Stimulated activated effector memory CD8-positive, alpha-beta T cell treated with anti-CD3 and anti-CD28 coated beads, Interleukin-12 subunit alpha, Interleukin-12 subunit beta, amount 100 ng/mL, for 72 hours (primary cell): ENCODE data around the gene RCL1.
A peak's percentile ranks its signal among the peaks of the same experiment; 100 is the strongest.

Experiments
- ATAC-seq: fragments of 150-1000 bp; cut with Tn5 transposase; 2 replicates; pipeline ENCODE4 v1.10.0; 2021
- DNase-seq, 2 donors: peaks; one replicate each; pipeline ENCODE4 v3.0.0; 2021 to 2022; ENCODE audit warnings: low spot score in 2 of 2
- H3K27ac Mint-ChIP-seq: one replicate; pipeline ENCODE4 v1.8.0; 2022; ENCODE audit warnings: mild to moderate bottlenecking, mixed read lengths
- H3K36me3 Mint-ChIP-seq: one replicate; pipeline ENCODE4 v1.8.0; 2022; ENCODE audit warnings: mild to moderate bottlenecking, mixed read lengths
- H3K4me1 Mint-ChIP-seq: one replicate; pipeline ENCODE4 v1.8.0; 2022; ENCODE audit warnings: mixed read lengths
- H3K4me3 Mint-ChIP-seq: one replicate; pipeline ENCODE4 v1.8.0; 2022; ENCODE audit warnings: mild to moderate bottlenecking, mixed read lengths
- H3K9me3 Mint-ChIP-seq: one replicate; pipeline ENCODE4 v1.8.0; 2022; ENCODE audit warnings: mixed read lengths

RCL1 gene

DNA sequence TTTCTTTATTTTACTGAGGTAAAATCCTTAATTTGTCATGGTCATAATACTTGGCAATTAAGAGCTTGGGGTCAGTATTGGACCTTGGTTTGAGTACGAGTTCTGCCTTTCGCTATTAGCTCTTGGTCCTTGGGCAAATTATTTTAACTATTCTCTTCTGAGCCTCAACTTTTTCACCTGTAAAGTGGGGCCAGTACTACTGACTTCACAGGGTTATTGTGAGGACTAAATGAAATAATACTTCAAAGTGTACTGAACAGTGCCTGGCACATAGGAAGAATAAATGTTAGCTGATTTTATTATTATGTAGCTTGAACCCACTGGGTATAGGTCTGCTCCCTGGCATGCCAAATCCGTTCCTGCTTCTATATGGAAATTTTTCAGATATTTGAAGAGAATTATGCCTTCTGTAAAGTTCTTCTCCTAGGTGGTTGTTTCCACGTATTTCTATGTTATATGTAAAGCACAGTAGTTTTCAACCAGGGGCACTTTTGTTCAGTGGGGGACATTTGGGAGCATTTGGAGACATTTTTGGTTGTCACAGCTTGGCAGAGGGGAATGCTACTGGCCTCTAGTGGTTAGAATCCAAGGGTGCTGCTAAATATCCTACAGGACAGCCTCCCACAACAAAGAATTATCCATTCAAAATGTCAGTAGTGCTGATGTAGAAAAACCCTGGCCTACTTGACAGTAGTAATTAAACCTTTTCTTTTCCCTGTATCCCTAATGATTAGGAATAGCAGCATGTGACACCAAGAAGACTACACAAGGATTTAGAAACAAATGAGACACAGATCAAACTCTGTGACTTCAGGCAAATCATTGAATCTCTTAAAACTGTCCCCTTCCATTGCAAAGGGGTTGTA is 4.5 kb downstream of the RCL1 start:
- no peaks in the 10 kb centered on the region for H3K9me3 Mint-ChIP-seq
- peaks cover 5% of the 10 kb centered on the region for H3K36me3 Mint-ChIP-seq
- no peak for ATAC-seq
- peak overlapping the region; percentile 3 for H3K27ac Mint-ChIP-seq
- no peak for DNase-seq
- H3K4me3 Mint-ChIP-seq: no peak overlapping the region
- peaks cover 39% of the 10 kb centered on the region for H3K4me1 Mint-ChIP-seq

DNA sequence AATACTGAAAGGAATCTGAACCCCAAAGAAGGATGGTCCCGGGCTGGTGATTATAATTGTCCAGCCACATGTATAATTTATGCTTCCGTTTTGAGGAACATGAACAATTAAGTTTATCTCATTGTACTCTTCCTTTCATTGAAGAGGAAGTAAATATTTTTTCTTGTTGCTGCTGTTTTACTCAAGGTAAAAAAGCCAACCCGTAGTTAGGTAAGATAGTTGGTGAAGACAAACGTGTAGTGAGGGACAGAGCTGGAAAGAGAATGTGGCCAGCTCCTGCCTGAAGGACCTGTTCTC is 5.1 kb downstream of the RCL1 start:
- Mint-ChIP-seq H3K4me1 (peaks cover 39% of the 10 kb centered on the region), H3K9me3 (no peaks in the 10 kb centered on the region), H3K36me3 (peaks cover 3% of the 10 kb centered on the region), H3K27ac (peak overlapping the region; percentile 3), H3K4me3 (no peak overlapping the region)
- DNase-seq (no peak), ATAC-seq (no peak)

DNA sequence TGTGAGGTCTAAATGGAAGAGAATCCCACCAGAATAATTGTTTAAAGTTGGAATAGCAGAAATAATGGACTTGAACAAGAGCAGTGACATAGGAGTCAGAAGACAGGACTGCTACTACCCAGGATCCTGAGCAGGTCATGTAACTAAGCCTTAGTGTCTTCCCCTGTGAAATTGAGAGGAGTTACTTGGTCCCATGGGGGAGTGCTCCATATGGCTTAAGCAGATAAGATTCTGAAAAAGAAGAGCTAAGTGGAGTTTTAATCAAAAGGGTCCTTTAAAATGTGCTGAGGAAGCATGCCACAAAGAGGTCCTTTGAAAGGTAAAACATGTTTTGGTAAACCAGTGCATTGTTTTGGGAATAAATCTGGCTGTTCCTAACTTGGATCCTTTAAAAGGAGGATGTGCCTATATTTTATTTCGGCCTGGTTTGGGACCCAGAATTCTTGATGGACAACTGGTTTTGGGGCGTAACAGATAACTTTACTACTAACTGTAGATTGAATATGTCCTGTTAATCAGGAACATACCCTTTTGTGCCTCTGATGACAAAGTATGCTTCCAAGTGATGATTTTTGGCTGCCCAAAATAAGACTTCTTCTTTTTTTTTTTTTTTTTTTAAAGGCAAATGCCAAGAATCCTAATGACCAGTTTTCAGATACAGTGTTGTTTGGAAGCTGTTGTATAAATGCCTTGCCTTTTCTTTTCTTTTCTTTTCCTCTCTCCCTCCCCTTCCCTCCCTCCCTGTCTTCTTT is 5.7 kb downstream of the RCL1 start:
- peaks cover 39% of the 10 kb centered on the region for H3K4me1 Mint-ChIP-seq
- H3K36me3 Mint-ChIP-seq: no peaks in the 10 kb centered on the region
- no peak overlapping the region for H3K4me3 Mint-ChIP-seq
- no peak for ATAC-seq
- H3K27ac Mint-ChIP-seq: peak overlapping the region; percentile 32
- no peak for DNase-seq
- no peaks in the 10 kb centered on the region for H3K9me3 Mint-ChIP-seq

DNA sequence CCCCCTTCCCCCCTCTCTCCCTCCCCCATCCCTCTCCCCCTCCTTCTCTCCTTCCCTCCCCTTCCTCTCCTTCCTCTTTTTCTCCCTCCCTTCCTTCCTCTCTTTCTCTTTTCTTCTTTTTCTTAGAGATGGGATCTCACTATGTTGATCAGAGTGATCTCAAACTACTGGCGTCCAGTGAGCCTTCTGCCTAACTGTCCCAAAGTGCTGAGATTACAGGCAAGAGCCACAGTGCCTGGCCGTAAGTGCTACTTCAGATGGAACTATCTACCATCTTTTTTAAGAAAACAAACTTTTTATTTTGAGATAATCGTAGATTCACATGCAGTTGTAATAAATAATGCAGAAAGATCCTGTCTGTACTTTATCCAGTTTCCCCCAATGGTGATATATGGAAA is 6.3 kb downstream of the RCL1 start:
- Mint-ChIP-seq H3K9me3 (no peaks in the 10 kb centered on the region), H3K27ac (peak overlapping the region; percentile 32), H3K36me3 (no peaks in the 10 kb centered on the region), H3K4me1 (peaks cover 40% of the 10 kb centered on the region), H3K4me3 (no peak overlapping the region)
- ATAC-seq (no peak), DNase-seq (no peak)

DNA sequence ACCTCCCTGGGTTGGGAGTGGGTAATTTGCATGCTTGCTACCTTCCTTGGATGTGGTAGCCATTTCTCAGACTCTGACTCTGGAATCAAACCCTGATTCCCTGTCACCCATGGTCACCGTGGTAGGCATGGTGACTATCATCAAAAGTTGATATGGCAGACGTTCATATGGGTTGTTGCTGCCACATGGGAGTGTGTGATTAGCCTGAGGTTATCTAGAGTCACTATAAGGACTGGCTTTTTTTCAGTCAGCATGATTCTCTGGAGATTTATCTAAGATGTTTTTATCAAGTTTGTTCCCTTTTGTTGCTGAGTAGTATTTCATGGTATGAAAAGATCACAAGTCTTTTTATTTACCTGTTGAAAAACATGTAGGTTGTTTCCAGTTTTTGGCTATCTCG is 7.0 kb downstream of the RCL1 start:
- H3K27ac Mint-ChIP-seq: no peak overlapping the region
- no peaks in the 10 kb centered on the region for H3K36me3 Mint-ChIP-seq
- H3K4me1 Mint-ChIP-seq: peaks cover 35% of the 10 kb centered on the region
- DNase-seq (no peak), ATAC-seq (no peak)
- H3K9me3 Mint-ChIP-seq: no peaks in the 10 kb centered on the region
- H3K4me3 Mint-ChIP-seq: no peak overlapping the region

DNA sequence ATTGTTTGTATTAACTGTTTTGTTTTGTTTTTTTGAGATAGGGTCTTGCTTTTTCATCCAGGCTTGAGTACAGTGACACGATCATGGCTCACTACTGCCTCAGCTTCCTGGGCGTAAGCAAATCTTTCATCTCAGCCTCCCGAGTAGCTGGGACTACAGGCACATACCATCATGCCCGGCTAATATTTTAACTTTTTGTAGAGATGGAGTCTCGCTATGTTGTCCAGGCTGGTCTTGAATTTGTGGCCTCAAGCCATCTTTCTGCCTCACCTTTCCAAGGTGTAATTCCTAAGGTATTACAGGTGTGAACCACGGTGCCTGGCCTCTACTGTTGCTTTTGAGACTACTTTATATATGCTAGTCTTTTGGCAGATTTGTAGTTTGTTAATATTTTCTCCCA is 8.4 kb downstream of the RCL1 start:
- DNase-seq: no peak
- Mint-ChIP-seq H3K4me3 (no peak overlapping the region), H3K4me1 (peaks cover 28% of the 10 kb centered on the region), H3K9me3 (peaks cover 8% of the 10 kb centered on the region), H3K36me3 (no peaks in the 10 kb centered on the region), H3K27ac (no peak overlapping the region)
- no peak for ATAC-seq

DNA sequence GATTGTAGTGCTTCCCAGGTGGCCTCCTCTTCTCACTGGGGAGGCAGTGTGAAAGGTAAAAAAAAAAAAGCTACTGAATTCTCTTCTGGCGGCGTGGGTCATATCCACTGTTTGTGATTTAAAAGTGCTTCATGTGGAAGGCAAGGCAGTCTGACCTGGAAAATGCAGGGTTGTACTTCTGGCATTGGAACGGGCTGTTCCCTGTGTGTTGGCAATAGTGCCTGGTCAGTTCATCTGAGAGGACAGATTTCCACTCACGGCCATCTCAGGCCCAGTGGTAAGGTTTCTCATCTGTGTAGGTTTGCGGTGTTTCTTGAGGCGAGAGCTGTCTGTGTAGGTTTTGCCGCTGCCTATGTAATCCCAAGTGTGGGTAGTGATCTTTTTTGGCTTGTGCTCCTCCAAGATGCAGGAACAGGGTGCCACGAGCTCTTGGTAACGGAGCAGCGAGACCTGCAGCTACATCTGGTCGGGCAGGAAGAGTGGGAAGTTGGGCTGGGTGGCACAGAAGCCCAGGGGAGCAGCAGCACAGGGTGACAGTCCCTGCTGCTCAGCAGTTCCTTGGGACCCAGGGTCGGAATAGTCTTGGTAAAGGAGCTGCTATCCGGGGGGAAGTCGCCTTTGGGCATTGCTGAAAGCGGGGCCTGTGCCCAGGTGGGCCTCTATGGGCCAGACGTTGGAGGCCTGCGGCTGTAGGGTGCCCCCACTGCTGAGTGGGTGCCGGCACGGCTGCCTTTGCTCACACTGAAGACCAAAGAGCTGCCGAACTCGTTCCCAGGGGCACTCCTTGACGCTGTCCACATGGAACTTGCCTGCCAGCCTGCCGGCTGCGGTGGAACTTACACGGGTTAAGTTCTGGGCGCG is 11.2 kb downstream of the RCL1 start:
- Mint-ChIP-seq H3K4me1 (peaks cover 19% of the 10 kb centered on the region), H3K4me3 (no peak overlapping the region), H3K9me3 (peaks cover 15% of the 10 kb centered on the region), H3K27ac (peak overlapping the region; percentile 30), H3K36me3 (no peaks in the 10 kb centered on the region)
- ATAC-seq (no peak), DNase-seq (no peak)

DNA sequence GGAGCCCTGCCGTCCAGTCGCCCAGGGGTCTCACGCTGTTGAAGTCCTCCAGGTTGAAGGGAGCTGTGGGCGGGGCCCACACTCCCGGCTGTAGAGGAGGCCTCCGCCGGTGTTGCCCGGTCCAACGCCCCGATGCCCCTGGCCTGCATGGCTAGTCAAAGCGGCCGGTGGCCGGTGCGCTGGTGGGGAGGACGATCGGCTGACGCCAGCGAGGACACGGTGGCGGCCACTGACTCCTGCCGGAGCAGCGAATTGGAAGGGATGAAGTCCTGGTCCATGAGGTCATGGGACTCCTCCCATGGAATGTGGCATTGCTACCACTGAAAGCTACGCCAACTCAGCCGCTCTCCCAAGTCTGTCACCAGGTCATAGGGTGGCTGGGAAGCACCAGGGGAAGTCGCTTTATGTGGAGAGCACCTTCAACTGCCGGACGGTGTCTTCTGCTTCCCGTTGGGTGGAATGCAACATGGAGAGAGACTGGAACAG is 11.8 kb downstream of the RCL1 start:
- H3K27ac Mint-ChIP-seq: no peak overlapping the region
- ATAC-seq (no peak), DNase-seq (no peak)
- H3K4me1 Mint-ChIP-seq: peaks cover 22% of the 10 kb centered on the region
- no peaks in the 10 kb centered on the region for H3K36me3 Mint-ChIP-seq
- peaks cover 15% of the 10 kb centered on the region for H3K9me3 Mint-ChIP-seq
- no peak overlapping the region for H3K4me3 Mint-ChIP-seq

DNA sequence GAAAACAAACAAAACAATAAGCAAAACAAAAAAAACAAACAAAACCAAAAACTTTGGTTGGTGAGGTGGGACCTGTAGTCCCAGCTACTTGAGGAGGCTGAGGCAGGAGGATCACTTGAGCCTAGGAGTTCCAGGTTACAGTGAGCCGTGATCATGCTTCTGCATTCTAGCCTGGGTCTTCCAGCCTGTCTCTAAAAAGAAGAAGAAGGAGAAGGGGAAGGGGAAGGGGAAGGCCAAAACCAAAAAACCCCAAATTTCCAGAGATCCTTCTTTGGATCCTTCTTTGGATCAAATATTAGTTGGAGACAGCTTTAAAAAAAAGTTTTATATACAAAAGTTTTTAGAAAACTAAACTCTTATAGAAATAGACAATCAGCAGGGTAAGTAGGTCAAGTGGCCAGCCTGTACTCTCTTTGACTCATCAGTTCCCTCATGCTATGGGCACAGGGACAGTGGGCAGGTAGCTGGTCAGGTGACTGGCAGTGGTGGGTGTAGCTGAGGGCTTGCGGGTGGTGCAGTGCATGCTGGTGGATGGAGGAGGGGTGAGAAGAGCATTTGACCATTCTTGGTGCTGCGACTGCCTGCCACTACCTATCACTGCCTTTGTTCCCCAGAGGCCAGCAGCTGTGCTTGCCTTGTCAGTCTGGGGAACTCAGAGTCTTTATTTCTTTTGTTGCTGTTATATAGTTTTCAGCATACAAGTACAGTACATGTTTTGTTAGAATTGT is 12.6 kb downstream of the RCL1 start:
- no peaks in the 10 kb centered on the region for H3K36me3 Mint-ChIP-seq
- no peak for DNase-seq
- peaks cover 15% of the 10 kb centered on the region for H3K9me3 Mint-ChIP-seq
- H3K4me3 Mint-ChIP-seq: no peak overlapping the region
- peaks cover 24% of the 10 kb centered on the region for H3K4me1 Mint-ChIP-seq
- peak; percentile 62 for ATAC-seq
- H3K27ac Mint-ChIP-seq: peak overlapping the region; percentile 18

DNA sequence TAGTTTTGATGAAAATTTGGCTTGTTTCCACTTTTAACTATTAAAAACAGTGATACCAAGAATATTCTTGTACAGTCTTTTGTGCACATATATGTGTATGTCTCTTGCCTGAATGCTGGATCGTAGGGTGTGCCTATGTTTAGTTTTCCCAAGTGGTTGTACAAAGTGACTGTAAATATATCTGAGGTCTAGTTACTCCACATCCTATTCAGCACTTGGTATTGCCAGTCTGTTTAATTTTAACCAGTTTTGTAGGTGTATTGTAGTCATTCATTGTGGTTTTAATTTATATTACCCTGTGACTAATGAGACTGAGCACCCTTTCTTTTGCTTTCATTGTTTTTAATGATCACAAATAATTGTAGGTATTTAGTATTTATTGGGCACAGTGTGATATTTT is 17.8 kb downstream of the RCL1 start:
- DNase-seq: no peak
- no peak overlapping the region for H3K4me3 Mint-ChIP-seq
- no peak overlapping the region for H3K27ac Mint-ChIP-seq
- peaks cover 18% of the 10 kb centered on the region for H3K9me3 Mint-ChIP-seq
- peaks cover 41% of the 10 kb centered on the region for H3K4me1 Mint-ChIP-seq
- no peak for ATAC-seq
- H3K36me3 Mint-ChIP-seq: no peaks in the 10 kb centered on the region

DNA sequence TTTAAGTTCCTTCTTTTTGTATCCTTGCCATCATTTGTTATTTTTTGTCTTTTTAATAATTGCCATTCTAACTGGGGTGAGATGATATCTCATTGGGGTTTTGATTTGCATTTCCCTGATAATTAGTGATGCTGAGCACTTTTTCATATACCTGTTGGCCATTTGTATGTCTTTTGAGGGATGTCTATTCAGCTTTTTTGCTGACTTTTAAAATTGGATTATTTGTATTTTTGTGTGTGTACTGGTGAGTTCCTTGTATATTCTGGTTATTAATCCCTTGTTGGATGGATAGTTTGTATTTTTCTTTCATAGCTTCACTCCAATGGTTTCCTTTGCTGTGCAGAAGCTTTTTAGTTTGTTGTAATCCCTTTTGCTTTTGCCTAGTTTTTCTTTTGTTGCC is 19.1 kb downstream of the RCL1 start:
- H3K4me1 Mint-ChIP-seq: peaks cover 46% of the 10 kb centered on the region
- H3K27ac Mint-ChIP-seq: no peak overlapping the region
- H3K4me3 Mint-ChIP-seq: no peak overlapping the region
- DNase-seq (no peak), ATAC-seq (no peak)
- H3K36me3 Mint-ChIP-seq: no peaks in the 10 kb centered on the region
- H3K9me3 Mint-ChIP-seq: peaks cover 8% of the 10 kb centered on the region

DNA sequence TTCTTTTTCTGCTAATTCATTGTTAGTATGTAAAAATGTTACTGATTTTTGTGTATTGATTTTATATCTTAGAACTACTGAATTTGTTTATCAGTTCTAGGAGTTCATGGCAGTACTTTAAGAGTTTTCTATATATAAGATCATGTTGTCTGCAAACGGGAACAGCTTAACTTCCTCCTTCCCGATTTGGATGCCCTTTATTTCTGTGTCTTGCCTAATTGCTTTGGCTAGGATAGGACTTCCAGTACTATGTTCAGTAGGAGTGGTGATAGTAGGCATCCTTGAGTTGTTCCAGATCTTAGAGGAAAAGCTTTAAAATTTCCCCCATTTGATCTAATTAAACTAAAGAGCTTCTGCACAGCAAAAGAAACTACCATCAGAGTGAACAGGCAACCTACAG is 20.1 kb downstream of the RCL1 start:
- H3K9me3 Mint-ChIP-seq: peaks cover 5% of the 10 kb centered on the region
- H3K4me1 Mint-ChIP-seq: peaks cover 46% of the 10 kb centered on the region
- DNase-seq: no peak
- no peaks in the 10 kb centered on the region for H3K36me3 Mint-ChIP-seq
- no peak overlapping the region for H3K4me3 Mint-ChIP-seq
- no peak for ATAC-seq
- H3K27ac Mint-ChIP-seq: no peak overlapping the region

DNA sequence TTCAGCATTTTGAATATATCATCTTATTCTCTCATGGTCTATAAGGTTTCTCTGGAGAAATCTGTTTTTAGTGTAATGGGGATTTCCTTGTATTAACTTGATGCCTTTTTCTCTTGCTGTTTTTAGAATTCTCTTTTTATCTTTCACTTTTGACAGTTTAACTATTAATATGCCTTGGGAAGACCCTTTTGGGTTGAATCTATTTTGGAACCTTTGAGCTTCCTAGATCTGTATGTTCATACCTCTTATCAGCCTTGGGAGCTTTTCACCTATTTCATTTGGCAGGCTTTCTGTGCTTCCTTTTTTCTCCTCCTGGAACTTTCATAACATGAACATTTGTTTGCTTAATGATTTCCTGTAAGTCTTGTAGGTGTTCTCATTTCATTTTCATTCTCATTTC is 22.2 kb downstream of the RCL1 start:
- ATAC-seq: no peak

DNA sequence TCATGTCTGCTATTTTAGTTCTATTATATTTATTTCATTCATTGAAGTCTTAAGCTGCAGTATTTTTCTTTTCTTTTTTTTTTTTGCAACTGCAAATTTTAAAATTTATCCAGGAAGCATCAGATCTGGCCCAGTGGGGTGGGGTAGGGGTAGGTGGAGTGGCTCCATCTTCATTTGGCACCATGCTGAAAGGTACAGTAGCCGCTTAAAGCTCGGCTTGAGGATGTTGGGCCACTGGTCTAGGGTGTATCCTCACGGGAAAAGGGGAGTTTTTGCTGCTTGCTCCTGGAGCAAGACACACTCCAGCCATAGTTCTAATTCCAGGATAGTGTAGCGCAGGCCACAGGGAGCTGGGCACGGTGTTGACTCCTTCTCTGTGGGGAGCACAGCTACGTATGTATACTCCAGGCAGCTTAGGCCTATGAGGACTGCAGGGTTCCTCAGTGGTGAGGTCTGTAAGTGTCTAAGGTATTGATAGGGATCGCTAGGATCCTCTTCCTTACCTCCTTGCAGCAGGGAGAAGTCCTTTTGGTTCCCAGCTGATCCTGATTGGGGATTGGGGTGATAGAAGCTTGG is 22.7 kb downstream of the RCL1 start:
- DNase-seq (no peak), ATAC-seq (no peak)
- H3K9me3 Mint-ChIP-seq: peaks cover 5% of the 10 kb centered on the region
- H3K27ac Mint-ChIP-seq: peak overlapping the region; percentile 75
- peaks cover 35% of the 10 kb centered on the region for H3K4me1 Mint-ChIP-seq
- peak overlapping the region; percentile 39 for H3K4me3 Mint-ChIP-seq
- H3K36me3 Mint-ChIP-seq: no peaks in the 10 kb centered on the region

More for the DNA sequence above, 22.2 kb downstream of the RCL1 start:
- peak overlapping the region; percentile 75 for H3K27ac Mint-ChIP-seq
- peaks cover 5% of the 10 kb centered on the region for H3K9me3 Mint-ChIP-seq
- DNase-seq: no peak
- H3K36me3 Mint-ChIP-seq: no peaks in the 10 kb centered on the region
- H3K4me1 Mint-ChIP-seq: peaks cover 37% of the 10 kb centered on the region
- peak overlapping the region; percentile 39 for H3K4me3 Mint-ChIP-seq
